Measurements from ENCODE around the gene ZXDC.

Gene ZXDC

GRCh38 chr3:126493051-126493450, 17.4 kb upstream of the ZXDC start:
- in situ Hi-C loops (cut with MboI; ENCODE audit: low sequenced_read_pairs): no loop called here

- in situ Hi-C loops (cut with MboI; ENCODE audit: low sequenced_read_pairs): no loop called here
These were observed 15.7 kb upstream of the ZXDC start for GRCh38 chr3:126491221-126492013.

- in situ Hi-C loops (cut with MboI; ENCODE audit: low sequenced_read_pairs): no loop called here
These were observed 14.9 kb upstream of the ZXDC start for GRCh38 chr3:126490619-126491018.

- in situ Hi-C loops (cut with MboI; ENCODE audit: low sequenced_read_pairs): no loop called here
These were observed 13.3 kb upstream of the ZXDC start for GRCh38 chr3:126488886-126489569.

- in situ Hi-C loops (cut with MboI; ENCODE audit: low sequenced_read_pairs): no loop called here
These were observed 12.5 kb upstream of the ZXDC start for GRCh38 chr3:126488185-126488584.

- in situ Hi-C loops (cut with MboI; ENCODE audit: low sequenced_read_pairs): no loop called here
These were observed 11.6 kb upstream of the ZXDC start for GRCh38 chr3:126487151-126487771.

- in situ Hi-C loops (cut with MboI; ENCODE audit: low sequenced_read_pairs): no loop called here
These were observed 10.7 kb upstream of the ZXDC start for GRCh38 chr3:126486360-126486847.

GRCh38 chr3:126485956-126486355, 10.3 kb upstream of the ZXDC start:
- in situ Hi-C loops (cut with MboI; ENCODE audit: low sequenced_read_pairs): no loop called here

GRCh38 chr3:126485176-126485897, 9.6 kb upstream of the ZXDC start:
- in situ Hi-C loops (cut with MboI; ENCODE audit: low sequenced_read_pairs): no loop called here

- in situ Hi-C loops (cut with MboI; ENCODE audit: low sequenced_read_pairs): no loop called here
These were observed 9.0 kb upstream of the ZXDC start for GRCh38 chr3:126484662-126485061.

- in situ Hi-C loops (cut with MboI; ENCODE audit: low sequenced_read_pairs): no loop called here
These were observed 8.5 kb upstream of the ZXDC start for GRCh38 chr3:126484148-126484547.

- in situ Hi-C loops (cut with MboI; ENCODE audit: low sequenced_read_pairs): no loop called here
These were observed 7.7 kb upstream of the ZXDC start for GRCh38 chr3:126483321-126483761.

- in situ Hi-C loops (cut with MboI; ENCODE audit: low sequenced_read_pairs): no loop called here
These were observed 7.0 kb upstream of the ZXDC start for GRCh38 chr3:126482503-126483255.

- in situ Hi-C loops (cut with MboI; ENCODE audit: low sequenced_read_pairs): no loop called here
These were observed 6.3 kb upstream of the ZXDC start for GRCh38 chr3:126481808-126482502.

- in situ Hi-C loops (cut with MboI; ENCODE audit: low sequenced_read_pairs): no loop called here
These were observed 5.2 kb upstream of the ZXDC start for GRCh38 chr3:126480861-126481260.

- in situ Hi-C loops (cut with MboI; ENCODE audit: low sequenced_read_pairs): no loop called here
These were observed 4.5 kb upstream of the ZXDC start for GRCh38 chr3:126480206-126480605.

- in situ Hi-C loops (cut with MboI; ENCODE audit: low sequenced_read_pairs): no loop called here
These were observed 4.0 kb upstream of the ZXDC start for GRCh38 chr3:126479642-126480041.

GRCh38 chr3:126478581-126479310, 3.1 kb upstream of the ZXDC start:
- in situ Hi-C loops (cut with MboI; ENCODE audit: low sequenced_read_pairs): no loop called here

GRCh38 chr3:126477061-126477380, 1.3 kb upstream of the ZXDC start:
- in situ Hi-C loops (cut with MboI; ENCODE audit: low sequenced_read_pairs): no loop called here

Measured in hTERT RPE-1 (cell line).